ENCODE measurements around the gene NCAPD3.

DNA sequence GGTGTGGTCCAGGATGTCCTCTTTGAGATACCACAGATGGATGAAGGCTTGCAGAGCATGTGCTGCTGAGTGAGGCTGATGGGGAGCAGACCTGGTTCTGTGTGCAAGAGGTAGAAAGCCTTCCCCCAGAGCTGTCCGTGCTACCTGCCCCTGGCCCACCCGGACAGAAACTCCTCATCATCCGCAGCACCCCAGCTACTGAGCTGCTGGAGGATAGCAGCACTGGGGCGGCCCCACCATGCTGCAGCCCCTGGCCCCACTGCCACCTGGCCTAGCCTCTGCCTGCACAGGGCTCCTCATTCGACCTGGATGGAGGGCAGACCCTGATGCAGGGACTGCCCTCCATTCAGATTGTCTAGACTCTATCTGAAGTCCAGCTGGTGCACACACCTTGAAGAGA, 50.5 kb downstream of the NCAPD3 start:
- TF ChIP-seq, protein P1, sequence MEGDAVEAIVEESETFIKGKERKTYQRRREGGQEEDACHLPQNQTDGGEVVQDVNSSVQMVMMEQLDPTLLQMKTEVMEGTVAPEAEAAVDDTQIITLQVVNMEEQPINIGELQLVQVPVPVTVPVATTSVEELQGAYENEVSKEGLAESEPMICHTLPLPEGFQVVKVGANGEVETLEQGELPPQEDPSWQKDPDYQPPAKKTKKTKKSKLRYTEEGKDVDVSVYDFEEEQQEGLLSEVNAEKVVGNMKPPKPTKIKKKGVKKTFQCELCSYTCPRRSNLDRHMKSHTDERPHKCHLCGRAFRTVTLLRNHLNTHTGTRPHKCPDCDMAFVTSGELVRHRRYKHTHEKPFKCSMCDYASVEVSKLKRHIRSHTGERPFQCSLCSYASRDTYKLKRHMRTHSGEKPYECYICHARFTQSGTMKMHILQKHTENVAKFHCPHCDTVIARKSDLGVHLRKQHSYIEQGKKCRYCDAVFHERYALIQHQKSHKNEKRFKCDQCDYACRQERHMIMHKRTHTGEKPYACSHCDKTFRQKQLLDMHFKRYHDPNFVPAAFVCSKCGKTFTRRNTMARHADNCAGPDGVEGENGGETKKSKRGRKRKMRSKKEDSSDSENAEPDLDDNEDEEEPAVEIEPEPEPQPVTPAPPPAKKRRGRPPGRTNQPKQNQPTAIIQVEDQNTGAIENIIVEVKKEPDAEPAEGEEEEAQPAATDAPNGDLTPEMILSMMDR (IDR thresholded peaks at IDR 0.05; ENCODE audit: low read depth, low read length), result no peak
- no peak for TF ChIP-seq POLR2A (IDR thresholded peaks at IDR 0.05; ENCODE audit: extremely low read depth, insufficient read length)
- TF ChIP-seq, protein P2, sequence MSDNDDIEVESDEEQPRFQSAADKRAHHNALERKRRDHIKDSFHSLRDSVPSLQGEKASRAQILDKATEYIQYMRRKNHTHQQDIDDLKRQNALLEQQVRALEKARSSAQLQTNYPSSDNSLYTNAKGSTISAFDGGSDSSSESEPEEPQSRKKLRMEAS (IDR thresholded peaks at IDR 0.05; ENCODE audit: low read depth, low read length), result no peak
